Adrenal gland (tissue), 5 donors: ENCODE measurements around the gene KTN1.

ENCODE experiments used
- CTCF ChIP-seq, 6 experiments: fragments of 450-650 bp in 4 of 6; fragments of 200-600 bp in 2 of 6; sonication (generic) in 1 of 6; IDR thresholded peaks; 1 replicate in 5 of 6; 2 replicates in 1 of 6; pipeline versions ENCODE4 v1.5.1 to v1.8.0; 2016 to 2021; ENCODE audit warnings: antibody characterized with exemption in 6 of 6, mild to moderate bottlenecking in 2 of 6, moderate library complexity in 1 of 6
- POLR2A ChIP-seq, 2 donors: fragments of 450-650 bp; IDR thresholded peaks; one replicate each; pipeline ENCODE4 v1.6.1; 2017; ENCODE audit warnings: antibody characterized with exemption in 2 of 2, mild to moderate bottlenecking in 2 of 2, moderate library complexity in 1 of 2
- donor health status: DM: no; HTN: no; CAD: no.

- TF ChIP-seq CTCF (IDR thresholded peaks at IDR 0.05) (no peak), POLR2A (IDR thresholded peaks at IDR 0.05) (no peak)
These were observed 7.8 kb downstream of the KTN1 start for GRCh38 chr14:55587847-55588246.
